ENCODE data around the gene CDH6.
A peak's percentile ranks its signal among the peaks of the same experiment; 100 is the strongest.

The CDH6 gene

GRCh38 chr5:31173614-31174013 lies 19.9 kb upstream of the CDH6 start:
- Histone ChIP-seq H3K9me3 (ENCODE audit: control insufficient read depth in 2 of 2, low read length in 2 of 2) (no peaks in the 10 kb centered on the region), H3K36me3 (ENCODE audit: control insufficient read depth in 2 of 2, insufficient read depth in 2 of 2, low read length in 2 of 2) (no peaks in the 10 kb centered on the region), H3K27ac (ENCODE audit: low read length) (no peak overlapping the region), H3K4me3 (ENCODE audit: low read length in 2 of 2) (no peak overlapping the region), H3K4me1 (ENCODE audit: control insufficient read depth, insufficient read depth, low read length) (no peaks in the 10 kb centered on the region), H3K9ac (ENCODE audit: low read length in 2 of 2) (no peak overlapping the region), H3K27me3 (ENCODE audit: control insufficient read depth in 1 of 2, insufficient read depth in 2 of 2, low read length in 2 of 2) (no peaks in the 10 kb centered on the region)

GRCh38 chr5:31181376-31181987 lies 12.0 kb upstream of the CDH6 start:
- no peaks in the 10 kb centered on the region for H3K4me1 ChIP-seq (ENCODE audit: control insufficient read depth, insufficient read depth, low read length)
- no peak overlapping the region for H3K27ac ChIP-seq (ENCODE audit: low read length)
- H3K9me3 ChIP-seq (ENCODE audit: control insufficient read depth in 2 of 2, low read length in 2 of 2) = no peaks in the 10 kb centered on the region
- no peak overlapping the region for H3K9ac ChIP-seq (ENCODE audit: low read length in 2 of 2)
- peaks cover 0 to 2% of the 10 kb centered on the region in 2 donors for H3K27me3 ChIP-seq (ENCODE audit: control insufficient read depth in 1 of 2, insufficient read depth in 2 of 2, low read length in 2 of 2)
- H3K4me3 ChIP-seq (ENCODE audit: low read length in 2 of 2) = no peak overlapping the region
- no peaks in the 10 kb centered on the region for H3K36me3 ChIP-seq (ENCODE audit: control insufficient read depth in 2 of 2, insufficient read depth in 2 of 2, low read length in 2 of 2)

- Histone ChIP-seq H3K27me3 (ENCODE audit: control insufficient read depth in 1 of 2, insufficient read depth in 2 of 2, low read length in 2 of 2) (peaks cover 0 to 2% of the 10 kb centered on the region in 2 donors), H3K36me3 (ENCODE audit: control insufficient read depth in 2 of 2, insufficient read depth in 2 of 2, low read length in 2 of 2) (no peaks in the 10 kb centered on the region), H3K27ac (ENCODE audit: low read length) (no peak overlapping the region), H3K4me1 (ENCODE audit: control insufficient read depth, insufficient read depth, low read length) (no peaks in the 10 kb centered on the region), H3K4me3 (ENCODE audit: low read length in 2 of 2) (no peak overlapping the region), H3K9me3 (ENCODE audit: control insufficient read depth in 2 of 2, low read length in 2 of 2) (no peaks in the 10 kb centered on the region), H3K9ac (ENCODE audit: low read length in 2 of 2) (no peak overlapping the region)
Observed at GRCh38 chr5:31182136-31182535, 11.3 kb upstream of the CDH6 start.

GRCh38 chr5:31185951-31186350 lies 7.5 kb upstream of the CDH6 start:
- H3K27me3 ChIP-seq (ENCODE audit: control insufficient read depth in 1 of 2, insufficient read depth in 2 of 2, low read length in 2 of 2) = peaks cover 0 to 2% of the 10 kb centered on the region in 2 donors
- H3K4me1 ChIP-seq (ENCODE audit: control insufficient read depth, insufficient read depth, low read length) = no peaks in the 10 kb centered on the region
- no peak overlapping the region for H3K9ac ChIP-seq (ENCODE audit: low read length in 2 of 2)
- H3K36me3 ChIP-seq (ENCODE audit: control insufficient read depth in 2 of 2, insufficient read depth in 2 of 2, low read length in 2 of 2) = no peaks in the 10 kb centered on the region
- no peak overlapping the region for H3K4me3 ChIP-seq (ENCODE audit: low read length in 2 of 2)
- no peak overlapping the region for H3K27ac ChIP-seq (ENCODE audit: low read length)
- H3K9me3 ChIP-seq (ENCODE audit: control insufficient read depth in 2 of 2, low read length in 2 of 2) = no peaks in the 10 kb centered on the region

GRCh38 chr5:31186672-31187267 lies 6.7 kb upstream of the CDH6 start:
- Histone ChIP-seq H3K4me3 (ENCODE audit: low read length in 2 of 2) (no peak overlapping the region), H3K36me3 (ENCODE audit: control insufficient read depth in 2 of 2, insufficient read depth in 2 of 2, low read length in 2 of 2) (no peaks in the 10 kb centered on the region), H3K9ac (ENCODE audit: low read length in 2 of 2) (no peak overlapping the region), H3K4me1 (ENCODE audit: control insufficient read depth, insufficient read depth, low read length) (no peaks in the 10 kb centered on the region), H3K27ac (ENCODE audit: low read length) (no peak overlapping the region), H3K27me3 (ENCODE audit: control insufficient read depth in 1 of 2, insufficient read depth in 2 of 2, low read length in 2 of 2) (peaks cover 0 to 2% of the 10 kb centered on the region in 2 donors), H3K9me3 (ENCODE audit: control insufficient read depth in 2 of 2, low read length in 2 of 2) (no peaks in the 10 kb centered on the region)

GRCh38 chr5:31187591-31187990 lies 5.9 kb upstream of the CDH6 start:
- Histone ChIP-seq H3K4me1 (ENCODE audit: control insufficient read depth, insufficient read depth, low read length) (no peaks in the 10 kb centered on the region), H3K4me3 (ENCODE audit: low read length in 2 of 2) (no peak overlapping the region)

GRCh38 chr5:31192442-31192841 lies 1.0 kb upstream of the CDH6 start:
- Histone ChIP-seq H3K9me3 (ENCODE audit: control insufficient read depth in 2 of 2, low read length in 2 of 2) (no peaks in the 10 kb centered on the region), H3K9ac (ENCODE audit: low read length in 2 of 2) (no peak overlapping the region), H3K4me1 (ENCODE audit: control insufficient read depth, insufficient read depth, low read length) (peaks cover 5% of the 10 kb centered on the region), H3K4me3 (ENCODE audit: low read length in 2 of 2) (no peak overlapping the region), H3K27ac (ENCODE audit: low read length) (no peak overlapping the region), H3K36me3 (ENCODE audit: control insufficient read depth in 2 of 2, insufficient read depth in 2 of 2, low read length in 2 of 2) (no peaks in the 10 kb centered on the region), H3K27me3 (ENCODE audit: control insufficient read depth in 1 of 2, insufficient read depth in 2 of 2, low read length in 2 of 2) (peaks cover 14 to 21% of the 10 kb centered on the region in 2 donors)

More at GRCh38 chr5:31187591-31187990, 5.9 kb upstream of the CDH6 start:
- Histone ChIP-seq H3K9ac (ENCODE audit: low read length in 2 of 2) (no peak overlapping the region), H3K9me3 (ENCODE audit: control insufficient read depth in 2 of 2, low read length in 2 of 2) (no peaks in the 10 kb centered on the region), H3K27me3 (ENCODE audit: control insufficient read depth in 1 of 2, insufficient read depth in 2 of 2, low read length in 2 of 2) (peaks cover 2% of the 10 kb centered on the region in 2 donors), H3K27ac (ENCODE audit: low read length) (no peak overlapping the region), H3K36me3 (ENCODE audit: control insufficient read depth in 2 of 2, insufficient read depth in 2 of 2, low read length in 2 of 2) (no peaks in the 10 kb centered on the region)

GRCh38 chr5:31193116-31193515 lies 370 bp upstream of the CDH6 start:
- H3K36me3 ChIP-seq (ENCODE audit: control insufficient read depth in 2 of 2, insufficient read depth in 2 of 2, low read length in 2 of 2) = no peaks in the 10 kb centered on the region
- no peak overlapping the region for H3K4me3 ChIP-seq (ENCODE audit: low read length in 2 of 2)
- H3K27ac ChIP-seq (ENCODE audit: low read length) = no peak overlapping the region
- no peak overlapping the region for H3K9ac ChIP-seq (ENCODE audit: low read length in 2 of 2)
- peaks cover 14 to 21% of the 10 kb centered on the region in 2 donors for H3K27me3 ChIP-seq (ENCODE audit: control insufficient read depth in 1 of 2, insufficient read depth in 2 of 2, low read length in 2 of 2)
- H3K4me1 ChIP-seq (ENCODE audit: control insufficient read depth, insufficient read depth, low read length) = peaks cover 5% of the 10 kb centered on the region
- no peaks in the 10 kb centered on the region for H3K9me3 ChIP-seq (ENCODE audit: control insufficient read depth in 2 of 2, low read length in 2 of 2)

GRCh38 chr5:31194468-31194813 lies 955 bp downstream of the CDH6 start:
- peaks cover 14 to 24% of the 10 kb centered on the region in 2 donors for H3K27me3 ChIP-seq (ENCODE audit: control insufficient read depth in 1 of 2, insufficient read depth in 2 of 2, low read length in 2 of 2)
- H3K9ac ChIP-seq (ENCODE audit: low read length in 2 of 2) = no peak overlapping the region
- no peak overlapping the region for H3K27ac ChIP-seq (ENCODE audit: low read length)
- H3K4me1 ChIP-seq (ENCODE audit: control insufficient read depth, insufficient read depth, low read length) = peaks cover 5% of the 10 kb centered on the region
- no peaks in the 10 kb centered on the region for H3K9me3 ChIP-seq (ENCODE audit: control insufficient read depth in 2 of 2, low read length in 2 of 2)
- peak overlapping the region; percentile 47 to 66 for H3K4me3 ChIP-seq (ENCODE audit: low read length in 2 of 2)
- H3K36me3 ChIP-seq (ENCODE audit: control insufficient read depth in 2 of 2, insufficient read depth in 2 of 2, low read length in 2 of 2) = no peaks in the 10 kb centered on the region

GRCh38 chr5:31194892-31195555 lies 1.5 kb downstream of the CDH6 start:
- Histone ChIP-seq H3K27me3 (ENCODE audit: control insufficient read depth in 1 of 2, insufficient read depth in 2 of 2, low read length in 2 of 2) (peaks cover 14 to 24% of the 10 kb centered on the region in 2 donors), H3K4me3 (ENCODE audit: low read length in 2 of 2) (peak overlapping the region; percentile 47 to 66)

GRCh38 chr5:31196309-31196708 lies 2.8 kb downstream of the CDH6 start:
- H3K4me3 ChIP-seq (ENCODE audit: low read length in 2 of 2) = no peak overlapping the region
- no peak overlapping the region for H3K9ac ChIP-seq (ENCODE audit: low read length in 2 of 2)
- no peaks in the 10 kb centered on the region for H3K36me3 ChIP-seq (ENCODE audit: control insufficient read depth in 2 of 2, insufficient read depth in 2 of 2, low read length in 2 of 2)
- peaks cover 14 to 24% of the 10 kb centered on the region in 2 donors for H3K27me3 ChIP-seq (ENCODE audit: control insufficient read depth in 1 of 2, insufficient read depth in 2 of 2, low read length in 2 of 2)
- H3K9me3 ChIP-seq (ENCODE audit: control insufficient read depth in 2 of 2, low read length in 2 of 2) = no peaks in the 10 kb centered on the region
- H3K4me1 ChIP-seq (ENCODE audit: control insufficient read depth, insufficient read depth, low read length) = peaks cover 5% of the 10 kb centered on the region
- no peak overlapping the region for H3K27ac ChIP-seq (ENCODE audit: low read length)

More at GRCh38 chr5:31194892-31195555, 1.5 kb downstream of the CDH6 start:
- Histone ChIP-seq H3K9me3 (ENCODE audit: control insufficient read depth in 2 of 2, low read length in 2 of 2) (no peaks in the 10 kb centered on the region), H3K4me1 (ENCODE audit: control insufficient read depth, insufficient read depth, low read length) (peaks cover 5% of the 10 kb centered on the region), H3K27ac (ENCODE audit: low read length) (no peak overlapping the region), H3K36me3 (ENCODE audit: control insufficient read depth in 2 of 2, insufficient read depth in 2 of 2, low read length in 2 of 2) (no peaks in the 10 kb centered on the region), H3K9ac (ENCODE audit: low read length in 2 of 2) (no peak overlapping the region)

Data from stomach smooth muscle (tissue), 2 donors.